HG03175 (cell line): ENCODE data around the gene SLAMF1.
"Not testable (repeated sequence)": the region's sequence is repeated elsewhere in the genome, so short reads cannot be mapped to it uniquely, and the experiment has no call there.

ENCODE experiments used
- ATAC-seq: cut with Tn5 transposase; IDR thresholded peaks from one replicate; pipeline ENCODE4 v1.9.1; 2021; ENCODE audit warnings: mild to moderate bottlenecking, moderate library complexity; ENCODE audit not compliant: unreplicated experiment

The SLAMF1 gene

DNA sequence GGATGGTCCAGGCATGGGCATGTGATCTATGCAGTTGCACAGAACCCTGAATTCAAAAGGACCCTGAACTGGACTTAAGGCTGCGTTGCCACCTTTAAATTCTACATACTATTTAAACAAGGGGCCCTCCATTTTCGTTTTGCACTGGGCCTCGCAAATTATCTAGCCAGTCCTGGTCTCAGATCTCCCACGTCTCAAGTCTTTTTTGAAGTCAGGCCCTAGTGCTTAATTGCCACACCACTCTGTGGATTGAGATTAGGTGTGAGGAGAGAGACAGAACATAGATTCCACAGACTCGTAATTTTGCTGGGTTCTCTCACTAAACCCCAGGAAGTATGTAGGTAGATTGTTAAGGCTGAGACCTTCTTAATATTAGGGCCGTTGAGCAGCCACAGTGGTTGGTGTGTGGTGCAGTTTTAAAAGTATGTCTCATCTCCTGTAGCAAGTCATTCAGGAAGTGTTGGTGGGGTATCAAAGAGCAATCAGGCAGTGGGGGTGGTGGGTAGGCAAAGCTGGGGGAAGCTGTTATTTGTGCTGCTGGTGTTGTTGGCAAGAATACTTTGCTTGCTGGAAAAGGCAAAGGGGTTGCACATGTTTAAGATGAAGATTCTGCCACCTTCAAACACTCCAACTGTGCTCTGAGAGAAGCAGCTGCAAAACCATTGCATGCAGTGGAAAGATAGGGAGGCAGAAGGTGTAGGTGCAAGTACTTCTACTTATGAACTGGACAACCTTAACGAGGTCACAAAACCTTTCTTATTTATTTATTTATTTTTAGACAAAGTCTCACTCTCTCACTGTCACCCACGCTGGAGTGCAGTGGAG is 78.8 kb downstream of the SLAMF1 start:
- no peak for ATAC-seq

DNA sequence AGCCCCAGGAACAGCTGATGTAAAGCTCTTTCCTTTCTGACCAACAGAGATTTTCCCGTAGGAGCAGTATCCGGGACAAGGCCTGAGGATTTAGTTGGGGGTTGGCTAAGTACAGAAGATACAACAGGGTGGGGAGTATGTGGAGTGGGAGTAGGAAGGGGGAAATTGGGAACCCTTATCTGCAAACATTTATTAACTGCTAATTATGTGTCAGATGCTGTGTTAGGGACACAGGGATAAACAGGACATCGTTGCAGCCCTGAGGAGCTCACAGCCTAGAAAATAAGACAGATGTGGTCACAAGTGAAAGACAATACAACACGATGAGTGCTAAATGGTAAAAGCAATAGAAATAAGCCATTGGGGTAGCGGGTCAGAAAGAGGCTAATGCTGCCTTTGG is 79.5 kb downstream of the SLAMF1 start:
- ATAC-seq: no peak

DNA sequence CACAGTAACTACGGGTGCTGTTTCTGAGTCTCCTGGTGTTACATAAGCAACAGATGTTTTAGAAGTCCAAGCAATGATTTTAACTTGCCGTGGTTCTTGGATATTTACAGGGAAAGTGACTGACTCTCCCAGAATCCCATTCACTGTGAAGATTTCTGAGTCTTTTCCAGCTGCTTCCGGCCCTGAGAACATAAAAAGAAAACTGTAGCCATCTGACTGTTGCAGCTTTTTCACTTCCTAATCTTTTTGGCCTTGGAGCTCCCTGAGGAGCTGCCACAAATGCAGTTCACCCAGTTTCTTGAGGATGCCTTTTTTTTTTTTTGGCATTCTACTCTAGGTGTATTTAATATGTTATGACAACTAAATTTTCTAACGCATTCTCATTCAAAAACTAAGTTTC is 81.3 kb downstream of the SLAMF1 start:
- ATAC-seq: no peak

DNA sequence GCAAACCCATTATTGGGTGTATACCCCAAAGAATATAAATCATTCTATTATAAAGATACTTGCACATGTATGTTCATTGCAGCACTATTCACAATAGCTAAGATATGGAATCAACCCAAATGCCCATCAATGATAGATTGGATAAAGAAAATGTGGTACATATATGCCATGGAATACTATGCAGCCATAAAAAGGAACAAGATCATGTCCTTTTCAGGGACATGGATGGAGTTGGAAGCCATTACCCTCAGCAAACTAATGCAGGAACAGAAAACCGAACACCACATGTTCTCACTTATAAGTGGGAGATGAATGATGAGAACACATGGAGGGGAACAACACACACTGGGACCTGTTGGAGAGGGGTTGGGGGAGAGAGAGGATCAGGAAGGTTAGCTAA is 83.6 kb downstream of the SLAMF1 start:
- not testable (repeated sequence) for ATAC-seq

DNA sequence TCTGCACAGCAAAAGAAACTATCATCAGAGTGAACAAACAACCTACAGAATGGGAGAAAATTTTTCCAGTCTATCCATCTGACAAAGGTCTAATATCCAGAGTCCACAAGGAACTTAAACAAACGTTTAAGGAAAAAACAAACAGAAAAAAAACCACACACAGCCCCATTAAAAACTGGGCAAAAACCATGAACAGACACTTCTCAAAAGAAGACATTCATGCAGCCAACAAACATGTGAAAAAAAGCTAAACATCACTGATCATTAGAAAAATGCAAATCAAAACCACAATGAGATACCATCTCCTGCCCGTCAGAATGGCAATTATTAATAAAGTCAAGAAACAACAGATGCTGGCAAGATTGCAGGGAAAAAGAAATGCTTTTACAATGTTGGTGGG is 84.1 kb downstream of the SLAMF1 start:
- not testable (repeated sequence) for ATAC-seq

DNA sequence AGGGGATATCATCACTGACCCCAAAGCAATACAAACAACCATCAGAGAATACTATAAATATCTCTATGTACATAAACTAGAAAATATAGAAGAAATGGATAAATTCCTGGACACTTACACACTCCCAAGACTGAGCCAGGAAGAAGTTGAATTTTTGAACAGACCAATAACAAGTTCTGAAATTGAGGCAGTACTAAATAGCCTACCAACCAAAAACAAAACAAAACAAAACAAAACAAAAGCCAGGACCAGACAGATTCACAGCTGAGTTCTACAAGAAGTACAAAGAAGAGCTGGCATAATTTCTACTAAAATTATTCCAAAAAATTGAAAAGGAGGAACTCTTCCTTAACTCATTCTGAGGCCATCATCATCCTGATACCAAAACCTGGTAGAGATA is 86.0 kb downstream of the SLAMF1 start:
- no peak for ATAC-seq

DNA sequence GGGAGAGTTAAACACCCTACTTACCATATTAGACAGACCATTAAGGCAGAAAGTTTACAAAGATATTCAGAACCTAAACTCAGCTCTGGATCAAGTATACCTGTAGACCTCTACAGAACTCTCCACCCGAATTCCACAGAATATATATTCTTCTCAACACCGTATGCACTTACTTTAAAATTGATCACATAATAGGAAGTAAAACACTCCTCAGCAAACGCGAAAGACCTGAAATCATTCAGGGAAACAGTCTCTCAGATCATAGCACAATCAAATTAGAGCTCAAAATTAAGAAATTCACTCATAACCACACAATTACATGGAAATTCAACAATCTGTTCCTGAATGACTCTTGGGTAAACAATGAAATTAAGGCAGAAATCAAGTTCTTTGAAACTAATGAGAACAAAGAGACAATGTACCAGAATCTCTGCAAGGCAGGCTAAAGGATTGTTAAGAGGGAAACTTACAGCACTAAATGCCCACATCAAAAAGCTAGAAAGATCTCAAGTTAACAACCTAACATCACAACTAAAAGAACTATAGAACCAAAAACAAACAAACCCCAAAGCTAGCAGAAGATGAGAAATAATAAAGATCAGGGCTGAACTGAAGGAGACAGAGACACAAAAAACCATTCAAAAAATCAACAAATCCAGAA is 86.7 kb downstream of the SLAMF1 start:
- no peak for ATAC-seq

DNA sequence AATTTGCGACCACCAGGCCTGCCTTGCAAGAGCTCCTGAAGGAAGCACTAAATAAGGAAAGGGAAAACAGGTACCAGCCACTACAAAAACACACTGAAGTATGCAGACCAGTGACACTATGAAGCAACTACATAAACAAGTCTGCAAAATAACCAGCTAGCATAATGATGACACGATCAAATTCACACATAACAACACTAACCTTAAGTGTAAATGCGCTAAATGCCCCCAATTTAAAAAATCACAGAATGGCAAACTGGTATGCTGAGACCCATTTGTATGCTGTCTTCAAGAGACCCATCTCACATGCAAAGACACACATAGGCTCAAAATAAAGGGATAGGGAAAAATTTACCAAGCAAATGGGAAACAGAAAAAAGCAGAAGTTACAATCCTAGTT is 87.4 kb downstream of the SLAMF1 start:
- ATAC-seq: not testable (repeated sequence)

DNA sequence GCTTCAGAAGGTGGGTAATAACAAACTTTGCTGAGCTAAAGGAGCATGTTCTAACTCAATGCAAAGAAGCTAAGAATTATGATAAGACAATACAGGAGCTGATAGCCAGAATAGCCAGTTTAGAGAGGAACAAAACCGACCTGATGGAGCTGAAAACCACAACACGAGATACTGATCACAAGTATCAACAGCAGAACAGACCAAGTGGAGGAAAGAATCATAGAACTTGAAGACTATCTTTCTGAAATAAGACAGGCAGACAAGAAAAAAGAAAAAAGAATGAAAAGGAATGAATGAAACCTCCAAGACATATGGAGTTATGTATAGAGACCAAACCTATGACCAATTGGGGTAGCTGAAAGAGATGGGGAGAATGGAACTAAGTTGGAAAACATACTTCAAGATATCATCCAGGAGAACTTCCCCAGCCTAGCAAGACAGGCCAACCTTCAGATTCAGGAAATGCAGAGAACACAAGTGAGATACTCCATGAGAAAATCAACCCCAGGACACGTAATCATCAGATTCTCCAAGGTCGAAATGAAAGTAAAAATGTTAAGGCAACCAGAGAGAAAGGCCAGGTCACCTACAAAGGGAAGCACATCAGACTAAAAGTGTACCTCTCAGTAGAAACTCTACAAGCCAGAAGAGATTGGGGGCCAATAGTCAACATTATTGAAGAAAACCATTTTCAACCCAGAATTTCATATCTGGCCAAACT is 88.0 kb downstream of the SLAMF1 start:
- ATAC-seq: no peak
